ENCODE measurements around the gene NOS1.

NOS1 gene

GRCh38 chr12:117330441-117331113 lies 30.8 kb downstream of the NOS1 start:
- H3K4me1 ChIP-seq (ENCODE audit: control insufficient read depth in 1 of 2, insufficient read depth in 2 of 2, low read length in 2 of 2): peaks cover 0 to 13% of the 10 kb centered on the region in 2 donors
- H3K36me3 ChIP-seq (ENCODE audit: control insufficient read depth in 1 of 2, insufficient read depth in 2 of 2, low read length in 2 of 2): no peaks in the 10 kb centered on the region
- no peaks in the 10 kb centered on the region for H3K27me3 ChIP-seq (ENCODE audit: low read depth, low read length)
- H3K27ac ChIP-seq (ENCODE audit: low read length): no peak overlapping the region
- no peak overlapping the region for H3K4me3 ChIP-seq (ENCODE audit: low read depth in 1 of 2, low read length in 2 of 2)
- no peaks in the 10 kb centered on the region for H3K9me3 ChIP-seq (ENCODE audit: control insufficient read depth in 1 of 2, low read length in 2 of 2)

- Histone ChIP-seq H3K4me1 (ENCODE audit: control insufficient read depth in 1 of 2, insufficient read depth in 2 of 2, low read length in 2 of 2) (peaks cover 0 to 5% of the 10 kb centered on the region in 2 donors), H3K27me3 (ENCODE audit: low read depth, low read length) (no peaks in the 10 kb centered on the region), H3K27ac (ENCODE audit: low read length) (no peak overlapping the region), H3K36me3 (ENCODE audit: control insufficient read depth in 1 of 2, insufficient read depth in 2 of 2, low read length in 2 of 2) (no peaks in the 10 kb centered on the region), H3K9me3 (ENCODE audit: control insufficient read depth in 1 of 2, low read length in 2 of 2) (no peaks in the 10 kb centered on the region), H3K4me3 (ENCODE audit: low read depth in 1 of 2, low read length in 2 of 2) (no peak overlapping the region)
Measured at GRCh38 chr12:117329756-117330155, 31.7 kb downstream of the NOS1 start.

GRCh38 chr12:117328556-117329100 lies 32.8 kb downstream of the NOS1 start:
- Histone ChIP-seq H3K27me3 (ENCODE audit: low read depth, low read length) (no peaks in the 10 kb centered on the region), H3K9me3 (ENCODE audit: control insufficient read depth in 1 of 2, low read length in 2 of 2) (no peaks in the 10 kb centered on the region), H3K36me3 (ENCODE audit: control insufficient read depth in 1 of 2, insufficient read depth in 2 of 2, low read length in 2 of 2) (no peaks in the 10 kb centered on the region), H3K27ac (ENCODE audit: low read length) (no peak overlapping the region), H3K4me3 (ENCODE audit: low read depth in 1 of 2, low read length in 2 of 2) (no peak overlapping the region), H3K4me1 (ENCODE audit: control insufficient read depth in 1 of 2, insufficient read depth in 2 of 2, low read length in 2 of 2) (no peaks in the 10 kb centered on the region)

- H3K36me3 ChIP-seq (ENCODE audit: control insufficient read depth in 1 of 2, insufficient read depth in 2 of 2, low read length in 2 of 2): no peaks in the 10 kb centered on the region
- no peaks in the 10 kb centered on the region for H3K9me3 ChIP-seq (ENCODE audit: control insufficient read depth in 1 of 2, low read length in 2 of 2)
- H3K4me1 ChIP-seq (ENCODE audit: control insufficient read depth in 1 of 2, insufficient read depth in 2 of 2, low read length in 2 of 2): no peaks in the 10 kb centered on the region
- H3K4me3 ChIP-seq (ENCODE audit: low read depth in 1 of 2, low read length in 2 of 2): no peak overlapping the region
- no peak overlapping the region for H3K27ac ChIP-seq (ENCODE audit: low read length)
- H3K27me3 ChIP-seq (ENCODE audit: low read depth, low read length): no peaks in the 10 kb centered on the region
Measured at GRCh38 chr12:117322428-117322827, 39.0 kb downstream of the NOS1 start.

GRCh38 chr12:117321572-117321971 lies 39.9 kb downstream of the NOS1 start:
- H3K4me1 ChIP-seq (ENCODE audit: control insufficient read depth in 1 of 2, insufficient read depth in 2 of 2, low read length in 2 of 2): no peaks in the 10 kb centered on the region
- H3K4me3 ChIP-seq (ENCODE audit: low read depth in 1 of 2, low read length in 2 of 2): no peak overlapping the region
- no peaks in the 10 kb centered on the region for H3K36me3 ChIP-seq (ENCODE audit: control insufficient read depth in 1 of 2, insufficient read depth in 2 of 2, low read length in 2 of 2)
- peaks cover 0 to under 1% of the 10 kb centered on the region in 2 donors for H3K9me3 ChIP-seq (ENCODE audit: control insufficient read depth in 1 of 2, low read length in 2 of 2)
- no peaks in the 10 kb centered on the region for H3K27me3 ChIP-seq (ENCODE audit: low read depth, low read length)
- H3K27ac ChIP-seq (ENCODE audit: low read length): no peak overlapping the region

- H3K9me3 ChIP-seq (ENCODE audit: control insufficient read depth in 1 of 2, low read length in 2 of 2): peaks cover 0 to 6% of the 10 kb centered on the region in 2 donors
- H3K4me1 ChIP-seq (ENCODE audit: control insufficient read depth in 1 of 2, insufficient read depth in 2 of 2, low read length in 2 of 2): no peaks in the 10 kb centered on the region
- no peak overlapping the region for H3K27ac ChIP-seq (ENCODE audit: low read length)
- no peak overlapping the region for H3K4me3 ChIP-seq (ENCODE audit: low read depth in 1 of 2, low read length in 2 of 2)
- no peaks in the 10 kb centered on the region for H3K36me3 ChIP-seq (ENCODE audit: control insufficient read depth in 1 of 2, insufficient read depth in 2 of 2, low read length in 2 of 2)
- H3K27me3 ChIP-seq (ENCODE audit: low read depth, low read length): no peaks in the 10 kb centered on the region
Measured at GRCh38 chr12:117318591-117318990, 42.8 kb downstream of the NOS1 start.

- Histone ChIP-seq H3K9me3 (ENCODE audit: control insufficient read depth in 1 of 2, low read length in 2 of 2) (peaks cover 0 to 6% of the 10 kb centered on the region in 2 donors), H3K4me3 (ENCODE audit: low read depth in 1 of 2, low read length in 2 of 2) (no peak overlapping the region), H3K4me1 (ENCODE audit: control insufficient read depth in 1 of 2, insufficient read depth in 2 of 2, low read length in 2 of 2) (no peaks in the 10 kb centered on the region), H3K27ac (ENCODE audit: low read length) (no peak overlapping the region), H3K36me3 (ENCODE audit: control insufficient read depth in 1 of 2, insufficient read depth in 2 of 2, low read length in 2 of 2) (no peaks in the 10 kb centered on the region), H3K27me3 (ENCODE audit: low read depth, low read length) (no peaks in the 10 kb centered on the region)
Measured at GRCh38 chr12:117316336-117316735, 45.1 kb downstream of the NOS1 start.

- H3K36me3 ChIP-seq (ENCODE audit: control insufficient read depth in 1 of 2, insufficient read depth in 2 of 2, low read length in 2 of 2): no peaks in the 10 kb centered on the region
- no peaks in the 10 kb centered on the region for H3K4me1 ChIP-seq (ENCODE audit: control insufficient read depth in 1 of 2, insufficient read depth in 2 of 2, low read length in 2 of 2)
- H3K4me3 ChIP-seq (ENCODE audit: low read depth in 1 of 2, low read length in 2 of 2): no peak overlapping the region
- H3K9me3 ChIP-seq (ENCODE audit: control insufficient read depth in 1 of 2, low read length in 2 of 2): peaks cover 0 to 6% of the 10 kb centered on the region in 2 donors
- H3K27me3 ChIP-seq (ENCODE audit: low read depth, low read length): no peaks in the 10 kb centered on the region
- no peak overlapping the region for H3K27ac ChIP-seq (ENCODE audit: low read length)
Measured at GRCh38 chr12:117313926-117314325, 47.5 kb downstream of the NOS1 start.

- Histone ChIP-seq H3K4me1 (ENCODE audit: control insufficient read depth in 1 of 2, insufficient read depth in 2 of 2, low read length in 2 of 2) (no peaks in the 10 kb centered on the region), H3K9me3 (ENCODE audit: control insufficient read depth in 1 of 2, low read length in 2 of 2) (peaks cover 0 to 6% of the 10 kb centered on the region in 2 donors), H3K36me3 (ENCODE audit: control insufficient read depth in 1 of 2, insufficient read depth in 2 of 2, low read length in 2 of 2) (no peaks in the 10 kb centered on the region), H3K4me3 (ENCODE audit: low read depth in 1 of 2, low read length in 2 of 2) (no peak overlapping the region), H3K27ac (ENCODE audit: low read length) (no peak overlapping the region), H3K27me3 (ENCODE audit: low read depth, low read length) (no peaks in the 10 kb centered on the region)
Measured at GRCh38 chr12:117312770-117313169, 48.7 kb downstream of the NOS1 start.

- Histone ChIP-seq H3K36me3 (ENCODE audit: control insufficient read depth in 1 of 2, insufficient read depth in 2 of 2, low read length in 2 of 2) (no peaks in the 10 kb centered on the region), H3K4me3 (ENCODE audit: low read depth in 1 of 2, low read length in 2 of 2) (no peak overlapping the region), H3K9me3 (ENCODE audit: control insufficient read depth in 1 of 2, low read length in 2 of 2) (no peaks in the 10 kb centered on the region), H3K4me1 (ENCODE audit: control insufficient read depth in 1 of 2, insufficient read depth in 2 of 2, low read length in 2 of 2) (no peaks in the 10 kb centered on the region), H3K27me3 (ENCODE audit: low read depth, low read length) (no peaks in the 10 kb centered on the region), H3K27ac (ENCODE audit: low read length) (no peak overlapping the region)
Measured at GRCh38 chr12:117309276-117309925, 52.0 kb downstream of the NOS1 start.

- peaks cover 4% of the 10 kb centered on the region in 2 donors for H3K9me3 ChIP-seq (ENCODE audit: control insufficient read depth in 1 of 2, low read length in 2 of 2)
- no peaks in the 10 kb centered on the region for H3K27me3 ChIP-seq (ENCODE audit: low read depth, low read length)
- no peaks in the 10 kb centered on the region for H3K4me1 ChIP-seq (ENCODE audit: control insufficient read depth in 1 of 2, insufficient read depth in 2 of 2, low read length in 2 of 2)
- no peak overlapping the region for H3K4me3 ChIP-seq (ENCODE audit: low read depth in 1 of 2, low read length in 2 of 2)
- H3K36me3 ChIP-seq (ENCODE audit: control insufficient read depth in 1 of 2, insufficient read depth in 2 of 2, low read length in 2 of 2): no peaks in the 10 kb centered on the region
- no peak overlapping the region for H3K27ac ChIP-seq (ENCODE audit: low read length)
Measured at GRCh38 chr12:117300174-117300573, 61.3 kb downstream of the NOS1 start.
